Activated CD4-positive, alpha-beta T cell treated with anti-CD3 and anti-CD28 coated beads, Interleukin-2, amount 50 U/mL, for 24 hours (primary cell): Measurements from ENCODE around the gene TNPO3.
"Not testable (repeated sequence)": the region's sequence is repeated elsewhere in the genome, so short reads cannot be mapped to it uniquely, and the experiment has no call there.

Experiments
- DNase-seq, 2 donors: peaks; one replicate each; pipeline ENCODE4 v3.0.0-alpha.2; 2020; ENCODE audit warnings: low read depth in 1 of 2, low spot score in 1 of 2

Gene TNPO3

GRCh38 chr7:129017933-129018538, 36.9 kb downstream of the TNPO3 start:
- no peak for DNase-seq

- no peak for DNase-seq
These were observed 37.6 kb downstream of the TNPO3 start for GRCh38 chr7:129017264-129017663.

GRCh38 chr7:129014501-129015101, 40.3 kb downstream of the TNPO3 start:
- no peak for DNase-seq

- DNase-seq, result no peak
These were observed 41.7 kb downstream of the TNPO3 start for GRCh38 chr7:129013048-129013724.

GRCh38 chr7:129012641-129013040, 42.3 kb downstream of the TNPO3 start:
- no peak for DNase-seq

GRCh38 chr7:129010075-129010474, 44.8 kb downstream of the TNPO3 start:
- DNase-seq, result no peak

- DNase-seq, result no peak
These were observed 45.5 kb downstream of the TNPO3 start for GRCh38 chr7:129009437-129009836.

- no peak for DNase-seq
These were observed 46.1 kb downstream of the TNPO3 start for GRCh38 chr7:129008645-129009414.

- DNase-seq, result no peak
These were observed 47.3 kb downstream of the TNPO3 start for GRCh38 chr7:129007572-129007971.

GRCh38 chr7:129006636-129007414, 48.1 kb downstream of the TNPO3 start:
- no peak for DNase-seq

GRCh38 chr7:129005186-129005585, 49.7 kb downstream of the TNPO3 start:
- DNase-seq, result no peak

GRCh38 chr7:128997181-128997580, 57.7 kb downstream of the TNPO3 start:
- DNase-seq, result no peak

- DNase-seq, result not testable (repeated sequence)
These were observed 60.4 kb downstream of the TNPO3 start for GRCh38 chr7:128994560-128994959.

- DNase-seq, result no peak
These were observed 61.5 kb downstream of the TNPO3 start for GRCh38 chr7:128993419-128993818.

- DNase-seq, result no peak
These were observed 65.0 kb downstream of the TNPO3 start for GRCh38 chr7:128989961-128990360.

GRCh38 chr7:128988372-128988771, 66.5 kb downstream of the TNPO3 start:
- no peak for DNase-seq

- DNase-seq, result no peak
These were observed 68.3 kb downstream of the TNPO3 start for GRCh38 chr7:128986609-128987008.

GRCh38 chr7:128985660-128986059, 69.3 kb downstream of the TNPO3 start:
- no peak for DNase-seq

GRCh38 chr7:128982105-128982504, 72.8 kb downstream of the TNPO3 start:
- DNase-seq, result no peak

GRCh38 chr7:128974241-128974934, 80.5 kb downstream of the TNPO3 start:
- no peak for DNase-seq
